H1 (cell line): Measurements from ENCODE around the gene NEURL4. TPM values are rescaled to one million over a fixed set of nuclear protein-coding genes. Genes with fewer than 3 reads are reported as not detected.

Experiments
- ATF2 ChIP-seq: IDR thresholded peaks from 2 replicates; pipeline ENCODE4 v1.6.1; 2012; ENCODE audit warnings: low read length, inconsistent platforms
- ATF3 ChIP-seq: IDR thresholded peaks from 2 replicates; pipeline ENCODE4 v1.6.1; 2011; ENCODE audit warnings: low read depth, mild to moderate bottlenecking, low read length; ENCODE audit not compliant: insufficient read depth
- BCL11A ChIP-seq, 2 experiments: IDR thresholded peaks; one replicate each; pipeline ENCODE4 v1.6.1; 2011; ENCODE audit warnings: low read depth in 2 of 2, low read length in 2 of 2, mild to moderate bottlenecking in 2 of 2
- CHD2 ChIP-seq: IDR thresholded peaks from 2 replicates; pipeline ENCODE4 v1.6.1; 2012; ENCODE audit warnings: low read length, improper control_type of control experiment
- CTBP2 ChIP-seq: IDR thresholded peaks from 2 replicates; pipeline ENCODE4 v1.7.0; 2011; ENCODE audit warnings: borderline replicate concordance, mild to moderate bottlenecking, moderate library complexity, mixed read lengths, low read length; ENCODE audit not compliant: insufficient read depth, insufficient read length
- EZH2 ChIP-seq: fragments of 200-600 bp; sonication (generic); IDR thresholded peaks from 2 replicates; pipeline ENCODE4 v1.7.1; 2012; ENCODE audit warnings: low read depth, mild to moderate bottlenecking, moderate library complexity, low read length, inconsistent platforms; ENCODE audit not compliant: severe bottlenecking
- FOSL1 ChIP-seq: IDR thresholded peaks from 2 replicates; pipeline ENCODE4 v1.6.1; 2011; ENCODE audit warnings: mild to moderate bottlenecking, low read depth, low read length, moderate library complexity; ENCODE audit not compliant: insufficient read depth
- KDM4A ChIP-seq: IDR thresholded peaks from one replicate; pipeline ENCODE4 v1.7.1; 2012; ENCODE audit warnings: low read depth, mild to moderate bottlenecking, moderate library complexity, low read length, inconsistent platforms; ENCODE audit not compliant: severe bottlenecking
- PHF8 ChIP-seq: fragments of 200-600 bp; sonication (generic); conservative IDR thresholded peaks from 2 replicates; pipeline ENCODE4 v1.7.1; 2012; ENCODE audit warnings: low read depth, mild to moderate bottlenecking, inconsistent platforms, low read length, moderate library complexity
- RAD21 ChIP-seq, 2 experiments: IDR thresholded peaks in 1 of 2; conservative IDR thresholded peaks in 1 of 2; 2 replicates each; pipeline ENCODE4 v1.6.1; 2011; ENCODE audit warnings: low read depth in 2 of 2, low read length in 2 of 2, improper control_type of control experiment in 1 of 2, inconsistent platforms in 1 of 2, mild to moderate bottlenecking in 1 of 2, moderate library complexity in 1 of 2
- RBBP5 ChIP-seq: IDR thresholded peaks from 2 replicates; pipeline ENCODE4 v1.7.1; 2012; ENCODE audit warnings: low read depth, mild to moderate bottlenecking, inconsistent platforms, low read length, moderate library complexity, borderline replicate concordance
- SIN3A ChIP-seq, 2 experiments: IDR thresholded peaks in 1 of 2; conservative IDR thresholded peaks in 1 of 2; 2 replicates each; pipeline ENCODE4 v1.6.1; 2011 to 2012; ENCODE audit warnings: low read length in 2 of 2, improper control_type of control experiment in 1 of 2, low read depth in 1 of 2, mild to moderate bottlenecking in 1 of 2
- SP1 ChIP-seq: IDR thresholded peaks from 2 replicates; pipeline ENCODE4 v1.6.1; 2011; ENCODE audit warnings: low read depth, low read length
- SRF ChIP-seq: IDR thresholded peaks from 2 replicates; pipeline ENCODE4 v1.6.1; 2011; ENCODE audit warnings: mild to moderate bottlenecking, low read depth, low read length, moderate library complexity
- SUZ12 ChIP-seq: fragments of 200-600 bp; sonication (generic); IDR thresholded peaks from 2 replicates; pipeline ENCODE4 v1.6.1; 2012; ENCODE audit warnings: mild to moderate bottlenecking, inconsistent platforms, low read length, moderate library complexity, mixed read lengths
- TEAD4 ChIP-seq: IDR thresholded peaks from 2 replicates; pipeline ENCODE4 v1.6.1; 2012; ENCODE audit warnings: low read depth, low read length, inconsistent platforms, mixed read lengths
- polyA plus RNA-seq, 7 experiments: library from polyadenylated mRNA; depleted of rRNA in 3 of 7; stranded (reverse) in 5 of 7; unstranded in 2 of 7; fragments of >200 nt in 5 of 7; fragments of 200-250 nt in 2 of 7; gene quantifications; 1 replicate in 5 of 7; 2 replicates in 1 of 7; 4 replicates in 1 of 7; pipeline versions ENCODE4 v1.2.1 to v1.2.3, GENCODE V29; 2011 to 2013; ENCODE audit warnings: missing spikeins in 2 of 7, mixed read lengths in 2 of 7
- total RNA-seq: library from RNA; stranded (reverse); fragmentation: NEBNext Ultra II Directional; extraction: Animal tissue kit (Norgen Biotek cat#: 25700); gene quantifications from 2 replicates; pipeline ENCODE4 v1.2.1, GENCODE V29; 2021
- TF ChIP-seq, protein P1 (sequence below): IDR thresholded peaks from 2 replicates; pipeline ENCODE4 v1.6.1; 2011; ENCODE audit warnings: low read length, improper control_type of control experiment
- TF ChIP-seq, protein P2 (sequence below): IDR thresholded peaks from 2 replicates; pipeline ENCODE4 v1.6.1; 2012; ENCODE audit warnings: inconsistent platforms

The NEURL4 gene
- total and polyA plus RNA-seq, 2 of the 8 experiments (the other 6 are each of a cell fraction or from before 2014, with no cell fraction given): 29.6 to 46.8 TPM

- TF ChIP-seq CTBP2 (peak; percentile 73), RBBP5 (peak; percentile 94; the same call in 1 of the 2 replicates), SUZ12 (no peak), EZH2 (no peak), BCL11A (IDR thresholded peaks at IDR 0.05; ENCODE audit: low read depth in 2 of 2, low read length in 2 of 2) (no peak), ATF2 (no peak), TEAD4 (0 out of 2 replicates have a peak, but pooled peaks have one; percentile 41), FOSL1 (no peak), SRF (no peak), RAD21 (IDR thresholded peaks at IDR 0.05 in 1 of 2, conservative IDR thresholded peaks at IDR 0.05 in 1 of 2; ENCODE audit: low read depth in 2 of 2, low read length in 2 of 2) (peak in 1 of 2 experiments; percentile 16; a peak in 1 of 4 replicates), SIN3A (conservative IDR thresholded peaks at IDR 0.05 in 1 of 2, IDR thresholded peaks at IDR 0.05 in 1 of 2; ENCODE audit: low read depth in 1 of 2, low read length in 2 of 2) (no peak), PHF8 (no peak), SP1 (peak; percentile 67; the same call in 1 of the 2 replicates), CHD2 (no peak), ATF3 (no peak), KDM4A (no peak)
- TF ChIP-seq, protein P1, sequence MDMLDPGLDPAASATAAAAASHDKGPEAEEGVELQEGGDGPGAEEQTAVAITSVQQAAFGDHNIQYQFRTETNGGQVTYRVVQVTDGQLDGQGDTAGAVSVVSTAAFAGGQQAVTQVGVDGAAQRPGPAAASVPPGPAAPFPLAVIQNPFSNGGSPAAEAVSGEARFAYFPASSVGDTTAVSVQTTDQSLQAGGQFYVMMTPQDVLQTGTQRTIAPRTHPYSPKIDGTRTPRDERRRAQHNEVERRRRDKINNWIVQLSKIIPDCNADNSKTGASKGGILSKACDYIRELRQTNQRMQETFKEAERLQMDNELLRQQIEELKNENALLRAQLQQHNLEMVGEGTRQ: no peak
- TF ChIP-seq, protein P2, sequence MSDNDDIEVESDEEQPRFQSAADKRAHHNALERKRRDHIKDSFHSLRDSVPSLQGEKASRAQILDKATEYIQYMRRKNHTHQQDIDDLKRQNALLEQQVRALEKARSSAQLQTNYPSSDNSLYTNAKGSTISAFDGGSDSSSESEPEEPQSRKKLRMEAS: peak; percentile 54
Measured at GRCh38 chr17:7336240-7337175, 7.4 kb upstream of the NEURL4 start, which contains the start of gene ACAP1 (continued).
